Loucy (cell line): Measurements from ENCODE around the gene NFS1.

Source experiments
- CTCF ChIP-seq: fragments of 200-600 bp; sonication (generic); conservative IDR thresholded peaks from 2 replicates; pipeline ENCODE4 v1.5.1; 2014; ENCODE audit warnings: mild to moderate bottlenecking, antibody characterized with exemption, low read length
- EZH2phosphoT487 ChIP-seq: fragments of 200-600 bp; IDR thresholded peaks from 2 replicates; pipeline ENCODE4 v1.6.1; 2018; ENCODE audit warnings: antibody characterized with exemption, mild to moderate bottlenecking, moderate library complexity, borderline replicate concordance

GRCh38 chr20:35711588-35712209 lies 12.5 kb upstream of the NFS1 start:
- TF ChIP-seq CTCF: no peak
- no peak for TF ChIP-seq EZH2phosphoT487
